ENCODE data around the gene PREX1. TPM values are rescaled to one million over a fixed set of nuclear protein-coding genes. Genes with fewer than 3 reads are reported as not detected.

Gene PREX1
- total and polyA plus RNA-seq, 2 experiments from 2014 or later: 2.4 to 10.3 TPM

DNA sequence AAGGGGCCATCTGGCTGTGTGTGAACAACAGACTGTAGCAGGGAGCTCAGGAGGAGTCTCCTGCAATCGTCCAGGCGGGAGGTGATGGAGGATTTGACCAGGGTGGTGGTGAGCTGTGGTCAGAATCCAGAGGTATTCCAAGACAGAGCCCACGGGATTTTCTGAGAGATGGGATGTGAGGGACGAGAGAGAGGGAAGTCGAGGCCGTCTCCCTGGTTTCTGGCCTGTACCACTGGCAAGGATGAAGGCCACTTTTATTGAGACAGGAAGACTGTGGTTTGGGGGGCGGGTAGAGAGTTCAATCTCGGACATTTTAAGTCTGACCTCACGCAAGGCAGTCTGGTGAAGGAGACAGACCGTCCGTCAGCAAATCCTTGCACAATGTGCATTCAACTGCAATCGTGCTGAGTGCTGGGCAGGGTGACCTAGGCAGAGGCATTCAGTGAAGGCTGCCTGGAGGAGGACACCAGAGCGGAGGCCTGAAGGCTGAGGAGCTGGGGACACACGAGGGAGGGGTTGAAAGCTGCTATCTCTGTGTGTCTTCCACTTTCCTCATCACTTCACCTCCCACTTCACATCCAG lies 53.9 kb downstream of the PREX1 start:
- Histone ChIP-seq H3K79me2 (replicated peaks; ENCODE audit: insufficient read depth) (no peaks in the 10 kb centered on the region), H3F3A (replicated peaks; ENCODE audit: low read depth) (no peaks in the 10 kb centered on the region), H3K9me2 (ENCODE audit: insufficient read depth) (no peaks in the 10 kb centered on the region), H3K27me3 (ENCODE audit: insufficient read depth) (no peaks in the 10 kb centered on the region), H3K4me2 (no peak overlapping the region), H3K36me3 (ENCODE audit: insufficient read depth) (no peaks in the 10 kb centered on the region), H3K4me1 (ENCODE audit: insufficient read depth) (peaks cover 8% of the 10 kb centered on the region), H3K27ac (ENCODE audit: low read depth) (no peak overlapping the region), H3K4me3 (no peak overlapping the region), H2AFZ (no peak overlapping the region), H4K20me1 (replicated peaks; ENCODE audit: insufficient read depth) (no peaks in the 10 kb centered on the region)
- peaks cover 15% of the 10 kb centered on the region for H3K36me3 Mint-ChIP-seq (ENCODE audit: low read depth)
- no peak overlapping the region; the same call in 1 of the 2 replicates for H3K27ac Mint-ChIP-seq
- peaks cover 2% of the 10 kb centered on the region for H3K27me3 Mint-ChIP-seq (ENCODE audit: insufficient read depth, low read depth, poor library complexity)
- H3K9me3 Mint-ChIP-seq: peaks cover 23% of the 10 kb centered on the region
- ATAC-seq (no peak), DNase-seq (ENCODE audit: low spot score) (no peak)
- no peak overlapping the region for H3K4me3 Mint-ChIP-seq
- no peak for TF ChIP-seq CREB1 (CRISPR knock-in tag; IDR thresholded peaks at IDR 0.05; ENCODE audit: low read depth)
- peaks cover 15% of the 10 kb centered on the region for H3K4me1 Mint-ChIP-seq

GRCh38 chr20:48772183-48772976 lies 55.4 kb downstream of the PREX1 start:
- DNase-seq (ENCODE audit: low spot score): no peak
- H3K27me3 Mint-ChIP-seq (ENCODE audit: insufficient read depth, low read depth, poor library complexity): peaks cover 3% of the 10 kb centered on the region
- TF ChIP-seq STAT1 (IDR thresholded peaks at IDR 0.05; ENCODE audit: unreplicated experiment) (no peak), CREB1 (CRISPR knock-in tag; IDR thresholded peaks at IDR 0.05; ENCODE audit: low read depth) (no peak), ZNF331 (CRISPR knock-in tag; IDR thresholded peaks at IDR 0.05; ENCODE audit: low read depth) (no peak)
- TF ChIP-seq, protein P1, sequence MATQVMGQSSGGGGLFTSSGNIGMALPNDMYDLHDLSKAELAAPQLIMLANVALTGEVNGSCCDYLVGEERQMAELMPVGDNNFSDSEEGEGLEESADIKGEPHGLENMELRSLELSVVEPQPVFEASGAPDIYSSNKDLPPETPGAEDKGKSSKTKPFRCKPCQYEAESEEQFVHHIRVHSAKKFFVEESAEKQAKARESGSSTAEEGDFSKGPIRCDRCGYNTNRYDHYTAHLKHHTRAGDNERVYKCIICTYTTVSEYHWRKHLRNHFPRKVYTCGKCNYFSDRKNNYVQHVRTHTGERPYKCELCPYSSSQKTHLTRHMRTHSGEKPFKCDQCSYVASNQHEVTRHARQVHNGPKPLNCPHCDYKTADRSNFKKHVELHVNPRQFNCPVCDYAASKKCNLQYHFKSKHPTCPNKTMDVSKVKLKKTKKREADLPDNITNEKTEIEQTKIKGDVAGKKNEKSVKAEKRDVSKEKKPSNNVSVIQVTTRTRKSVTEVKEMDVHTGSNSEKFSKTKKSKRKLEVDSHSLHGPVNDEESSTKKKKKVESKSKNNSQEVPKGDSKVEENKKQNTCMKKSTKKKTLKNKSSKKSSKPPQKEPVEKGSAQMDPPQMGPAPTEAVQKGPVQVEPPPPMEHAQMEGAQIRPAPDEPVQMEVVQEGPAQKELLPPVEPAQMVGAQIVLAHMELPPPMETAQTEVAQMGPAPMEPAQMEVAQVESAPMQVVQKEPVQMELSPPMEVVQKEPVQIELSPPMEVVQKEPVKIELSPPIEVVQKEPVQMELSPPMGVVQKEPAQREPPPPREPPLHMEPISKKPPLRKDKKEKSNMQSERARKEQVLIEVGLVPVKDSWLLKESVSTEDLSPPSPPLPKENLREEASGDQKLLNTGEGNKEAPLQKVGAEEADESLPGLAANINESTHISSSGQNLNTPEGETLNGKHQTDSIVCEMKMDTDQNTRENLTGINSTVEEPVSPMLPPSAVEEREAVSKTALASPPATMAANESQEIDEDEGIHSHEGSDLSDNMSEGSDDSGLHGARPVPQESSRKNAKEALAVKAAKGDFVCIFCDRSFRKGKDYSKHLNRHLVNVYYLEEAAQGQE (IDR thresholded peaks at IDR 0.05; ENCODE audit: unreplicated experiment): no peak
- no peaks in the 10 kb centered on the region for H4K20me1 ChIP-seq (replicated peaks; ENCODE audit: insufficient read depth)
- ATAC-seq: no peak
- H3F3A ChIP-seq (replicated peaks; ENCODE audit: low read depth): no peaks in the 10 kb centered on the region
- peaks cover 11% of the 10 kb centered on the region for H3K36me3 Mint-ChIP-seq (ENCODE audit: low read depth)
- H3K36me3 ChIP-seq (ENCODE audit: insufficient read depth): no peaks in the 10 kb centered on the region
- no peak overlapping the region for H2AFZ ChIP-seq
- no peak overlapping the region for H3K4me3 Mint-ChIP-seq
- peaks cover 20% of the 10 kb centered on the region for H3K9me3 Mint-ChIP-seq
- no peak overlapping the region for H3K27ac ChIP-seq (ENCODE audit: low read depth)
- no peaks in the 10 kb centered on the region for H3K9me2 ChIP-seq (ENCODE audit: insufficient read depth)
- no peak overlapping the region for H3K4me2 ChIP-seq
- no peaks in the 10 kb centered on the region for H3K79me2 ChIP-seq (replicated peaks; ENCODE audit: insufficient read depth)
- no peaks in the 10 kb centered on the region for H3K27me3 ChIP-seq (ENCODE audit: insufficient read depth)
- peaks cover 24% of the 10 kb centered on the region for H3K4me1 Mint-ChIP-seq
- no peak overlapping the region for H3K27ac Mint-ChIP-seq
- H3K4me1 ChIP-seq (ENCODE audit: insufficient read depth): peaks cover 12% of the 10 kb centered on the region
- no peak overlapping the region for H3K4me3 ChIP-seq

DNA sequence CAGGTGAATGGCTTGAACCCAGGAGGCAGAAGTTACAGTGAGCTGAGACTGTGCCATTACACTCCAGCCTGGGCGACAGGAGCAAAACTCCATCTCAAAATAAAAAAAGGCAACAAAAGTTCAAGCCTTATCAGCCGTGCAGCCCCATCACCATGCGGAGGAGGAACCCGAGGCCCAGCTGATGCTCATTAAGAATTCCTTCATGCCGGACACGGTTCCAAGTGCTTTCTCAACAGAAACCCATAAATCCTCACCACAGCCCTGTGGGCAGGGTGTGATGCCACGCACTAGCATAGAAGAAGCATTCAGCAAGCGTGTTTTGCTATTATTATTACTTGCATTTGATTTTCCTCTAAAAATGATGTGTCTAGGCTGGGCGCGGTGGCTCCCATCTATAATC lies 56.3 kb downstream of the PREX1 start:
- Mint-ChIP-seq H3K9me3 (peaks cover 21% of the 10 kb centered on the region), H3K36me3 (ENCODE audit: low read depth) (peaks cover 17% of the 10 kb centered on the region), H3K4me3 (no peak overlapping the region), H3K27ac (no peak overlapping the region), H3K27me3 (ENCODE audit: insufficient read depth, low read depth, poor library complexity) (peaks cover 5% of the 10 kb centered on the region), H3K4me1 (peaks cover 24% of the 10 kb centered on the region)
- H3K27ac ChIP-seq (ENCODE audit: low read depth): no peak overlapping the region
- DNase-seq (ENCODE audit: low spot score) (no peak), ATAC-seq (no peak)
- H4K20me1 ChIP-seq (replicated peaks; ENCODE audit: insufficient read depth): no peaks in the 10 kb centered on the region
- H3F3A ChIP-seq (replicated peaks; ENCODE audit: low read depth): no peaks in the 10 kb centered on the region
- no peak overlapping the region for H2AFZ ChIP-seq
- no peaks in the 10 kb centered on the region for H3K9me2 ChIP-seq (ENCODE audit: insufficient read depth)
- no peaks in the 10 kb centered on the region for H3K36me3 ChIP-seq (ENCODE audit: insufficient read depth)
- H3K79me2 ChIP-seq (replicated peaks; ENCODE audit: insufficient read depth): no peaks in the 10 kb centered on the region
- H3K27me3 ChIP-seq (ENCODE audit: insufficient read depth): no peaks in the 10 kb centered on the region
- H3K4me3 ChIP-seq: no peak overlapping the region
- no peak overlapping the region for H3K4me2 ChIP-seq
- H3K4me1 ChIP-seq (ENCODE audit: insufficient read depth): peaks cover 12% of the 10 kb centered on the region
- TF ChIP-seq, protein P1 (IDR thresholded peaks at IDR 0.05; ENCODE audit: unreplicated experiment): no peak
- TF ChIP-seq EZH2phosphoT487 (IDR thresholded peaks at IDR 0.05; ENCODE audit: unreplicated experiment): no peak
- no peak for TF ChIP-seq JUNB (IDR thresholded peaks at IDR 0.05; ENCODE audit: unreplicated experiment)
- no peak for TF ChIP-seq EZH2 (IDR thresholded peaks at IDR 0.05; ENCODE audit: low read depth, unreplicated experiment)
- TF ChIP-seq POLR2AphosphoS5 (IDR thresholded peaks at IDR 0.05; ENCODE audit: low read depth): no peak
- no peak for TF ChIP-seq CTCF (conservative IDR thresholded peaks at IDR 0.05; ENCODE audit: low read depth in 2 of 2)
